Stimulated activated naive CD4-positive, alpha-beta T cell (primary cell): ENCODE data around the gene HCLS1.
"Not testable (repeated sequence)": the region's sequence is repeated elsewhere in the genome, so short reads cannot be mapped to it uniquely, and the experiment has no call there.

ENCODE experiments used
- DNase-seq, 6 experiments: peaks; one replicate each; lab custom pipeline; 2025; lab: John Stamatoyannopoulos, UW

Gene HCLS1, protein sequence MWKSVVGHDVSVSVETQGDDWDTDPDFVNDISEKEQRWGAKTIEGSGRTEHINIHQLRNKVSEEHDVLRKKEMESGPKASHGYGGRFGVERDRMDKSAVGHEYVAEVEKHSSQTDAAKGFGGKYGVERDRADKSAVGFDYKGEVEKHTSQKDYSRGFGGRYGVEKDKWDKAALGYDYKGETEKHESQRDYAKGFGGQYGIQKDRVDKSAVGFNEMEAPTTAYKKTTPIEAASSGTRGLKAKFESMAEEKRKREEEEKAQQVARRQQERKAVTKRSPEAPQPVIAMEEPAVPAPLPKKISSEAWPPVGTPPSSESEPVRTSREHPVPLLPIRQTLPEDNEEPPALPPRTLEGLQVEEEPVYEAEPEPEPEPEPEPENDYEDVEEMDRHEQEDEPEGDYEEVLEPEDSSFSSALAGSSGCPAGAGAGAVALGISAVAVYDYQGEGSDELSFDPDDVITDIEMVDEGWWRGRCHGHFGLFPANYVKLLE

GRCh38 chr3:121660356-121661171 is at the start of gene HCLS1:
HCLS1 (minus strand) TSS chr3:121660903; CDS start chr3:121658347, 2,556 bp downstream.
- peak; percentile 57 to 94 (median 74) for DNase-seq

- DNase-seq, result no peak
These were observed 49.6 kb upstream of the HCLS1 start for GRCh38 chr3:121710347-121710746.

DNA sequence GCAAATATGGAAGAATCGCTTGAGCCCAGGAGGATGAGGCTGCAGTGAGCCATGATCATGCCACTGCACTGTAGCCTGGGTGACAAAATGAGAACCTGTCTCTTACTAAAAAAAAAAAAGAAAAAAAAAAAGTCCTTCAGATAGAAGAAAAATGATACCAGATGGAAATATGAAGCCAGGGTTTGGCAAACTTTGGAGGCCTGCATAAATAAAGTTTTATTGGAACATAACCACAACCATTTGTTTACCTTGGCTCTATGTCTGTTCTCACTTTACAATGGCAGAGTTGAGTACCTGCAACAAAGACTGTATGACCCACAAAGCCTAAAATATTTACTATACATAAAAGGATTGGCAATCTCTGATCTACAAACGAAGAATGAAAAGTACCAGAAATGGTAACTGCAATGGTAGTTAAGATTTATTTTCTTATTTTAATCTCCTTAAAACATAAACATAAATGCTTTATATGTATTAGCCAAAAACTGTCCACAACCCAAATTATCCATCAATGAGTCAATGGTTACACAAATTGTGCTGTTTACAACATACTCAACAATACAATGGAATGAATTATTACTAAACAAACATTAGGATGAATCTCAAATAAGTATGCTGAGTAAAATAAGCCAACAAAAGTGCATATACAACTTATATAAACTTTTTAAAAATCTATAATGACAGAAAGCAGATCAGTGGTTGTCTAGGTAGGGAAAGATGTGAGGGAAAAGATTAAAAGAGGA is 47.0 kb upstream of the HCLS1 start:
- no peak for DNase-seq

- DNase-seq, result no peak
These were observed 44.8 kb upstream of the HCLS1 start for GRCh38 chr3:121705541-121705940.

GRCh38 chr3:121703973-121704372 is 43.3 kb upstream of the HCLS1 start:
- DNase-seq, result no peak

GRCh38 chr3:121698901-121699300 is 38.2 kb upstream of the HCLS1 start:
- no peak for DNase-seq

- no peak for DNase-seq
These were observed 37.8 kb upstream of the HCLS1 start for GRCh38 chr3:121698476-121698875.

DNA sequence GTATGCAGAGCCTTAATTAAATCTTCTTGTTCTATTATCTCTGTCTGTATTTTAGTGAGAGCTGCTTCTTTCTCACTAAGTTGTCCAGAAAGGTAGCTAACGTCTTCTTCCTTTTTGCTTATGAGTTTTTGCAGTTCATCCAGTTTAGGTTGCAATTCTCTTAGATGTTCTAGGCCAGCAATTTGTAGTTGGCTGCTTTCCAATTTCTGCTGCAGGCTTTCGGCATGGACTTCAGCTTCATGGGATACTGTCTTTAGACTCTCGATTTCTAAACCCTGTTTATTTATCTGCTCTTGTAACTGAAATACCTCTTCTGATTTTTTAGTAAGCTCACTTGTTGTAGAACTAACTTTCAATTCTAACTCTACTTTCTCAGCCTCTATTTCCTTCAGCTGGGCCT is 35.5 kb upstream of the HCLS1 start:
- no peak for DNase-seq

DNA sequence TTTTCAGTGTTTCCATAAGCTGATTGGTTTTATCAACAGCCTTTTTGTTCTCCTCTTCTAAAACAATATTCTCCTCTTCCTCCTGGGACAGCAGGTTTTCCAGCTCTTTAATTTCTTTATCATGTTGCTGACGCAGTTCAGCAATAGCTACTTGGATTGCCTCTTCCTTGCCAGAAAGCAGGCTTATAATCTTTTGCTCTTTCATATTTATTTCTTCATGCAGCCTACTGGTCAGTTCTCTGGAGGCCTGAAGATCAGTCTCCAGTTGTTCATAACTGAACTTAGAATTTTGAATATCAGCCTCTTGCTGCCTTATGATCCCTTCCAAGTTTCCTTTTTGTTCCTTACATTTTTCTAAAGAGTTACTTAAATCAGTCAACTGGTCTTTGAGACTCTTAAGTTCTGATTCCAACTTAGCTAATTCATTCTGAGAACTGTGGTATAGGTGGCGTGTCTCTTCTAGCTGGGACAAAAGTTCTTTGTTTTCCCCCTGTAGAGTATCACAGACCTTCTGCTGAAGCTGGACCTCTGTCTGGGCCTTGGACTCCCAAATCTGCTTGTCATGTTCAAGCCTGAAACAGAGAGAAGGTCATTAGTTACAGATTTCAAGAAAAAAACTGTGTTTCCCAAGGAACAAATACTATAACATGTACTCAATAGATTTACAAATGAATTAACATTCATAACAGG is 31.5 kb upstream of the HCLS1 start:
- no peak for DNase-seq

DNA sequence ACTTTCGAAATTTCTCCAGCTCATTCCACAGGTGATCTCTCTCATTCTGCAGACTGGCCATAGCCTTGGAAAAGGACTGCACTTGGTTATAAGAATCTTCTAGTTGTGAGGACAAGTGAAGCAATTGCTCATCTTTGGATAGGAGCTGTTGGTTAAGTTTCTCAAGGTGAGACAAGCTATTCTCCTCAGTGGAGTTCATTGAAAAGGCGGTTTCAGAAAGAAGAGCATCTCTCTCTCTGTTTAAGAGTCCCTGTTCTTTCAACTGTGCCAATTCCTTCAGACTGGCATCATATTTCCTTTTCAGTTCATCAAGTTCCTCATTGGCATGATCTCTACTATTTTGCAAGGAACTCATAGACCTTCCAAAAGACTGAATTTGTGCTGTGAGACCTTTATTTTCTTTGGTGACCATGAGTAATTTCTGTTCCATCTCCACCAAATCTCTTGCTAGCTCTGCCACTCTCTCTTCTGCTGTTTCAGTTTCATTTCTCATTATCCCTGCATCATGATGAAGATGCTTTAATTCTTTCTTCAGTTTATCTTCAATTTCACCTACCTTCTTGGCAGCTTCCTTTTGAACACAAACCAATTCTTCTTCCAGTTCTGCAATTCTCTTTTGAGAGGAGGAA is 30.2 kb upstream of the HCLS1 start:
- no peak for DNase-seq

DNA sequence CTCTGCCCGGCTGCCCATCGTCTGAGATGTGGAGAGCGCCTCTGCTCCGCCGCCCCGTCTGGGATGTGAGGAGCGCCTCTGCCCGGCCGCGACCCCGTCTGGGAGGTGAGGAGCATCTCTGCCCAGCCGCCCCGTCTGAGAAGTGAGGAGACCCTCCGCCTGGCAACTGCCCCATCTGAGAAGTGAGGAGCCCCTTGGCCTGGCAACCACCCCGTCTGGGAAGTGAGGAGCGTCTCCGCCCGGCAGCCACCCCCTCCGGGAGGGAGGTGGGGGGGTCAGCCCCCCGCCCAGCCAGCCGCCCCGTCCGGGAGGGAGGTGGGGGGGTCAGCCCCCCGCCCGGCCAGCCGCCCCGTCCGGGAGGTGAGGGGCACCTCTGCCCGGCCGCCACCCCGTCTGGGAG is 28.0 kb upstream of the HCLS1 start:
- DNase-seq, result not testable (repeated sequence)

DNA sequence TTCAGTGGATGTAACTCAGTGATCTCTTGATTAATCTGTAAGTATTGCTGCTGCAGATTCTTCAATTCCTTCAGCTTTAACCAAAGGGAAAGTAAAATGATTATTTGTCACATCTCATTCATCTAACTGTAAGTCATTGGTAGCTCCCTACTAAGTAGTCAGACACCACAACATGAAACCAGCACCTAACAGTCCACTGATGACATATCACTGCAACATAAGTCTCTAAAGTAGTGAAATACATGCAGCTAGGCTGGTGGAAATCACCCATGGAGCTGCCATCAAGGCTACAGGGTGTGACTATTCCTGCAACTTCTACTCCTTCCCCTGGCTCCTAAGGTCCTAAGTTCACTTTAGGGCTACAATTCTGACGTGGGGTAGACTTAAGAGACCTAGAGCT is 21.1 kb upstream of the HCLS1 start:
- DNase-seq, result no peak

- no peak for DNase-seq
These were observed 16.4 kb upstream of the HCLS1 start for GRCh38 chr3:121677141-121677540.

- DNase-seq, result no peak
These were observed 10.0 kb upstream of the HCLS1 start for GRCh38 chr3:121670676-121671075.

GRCh38 chr3:121667333-121667732 is 6.6 kb upstream of the HCLS1 start:
- no peak for DNase-seq

- no peak for DNase-seq
These were observed 4.8 kb upstream of the HCLS1 start for GRCh38 chr3:121665488-121665887.

GRCh38 chr3:121663171-121663847 is 2.6 kb upstream of the HCLS1 start:
- no peak for DNase-seq

DNA sequence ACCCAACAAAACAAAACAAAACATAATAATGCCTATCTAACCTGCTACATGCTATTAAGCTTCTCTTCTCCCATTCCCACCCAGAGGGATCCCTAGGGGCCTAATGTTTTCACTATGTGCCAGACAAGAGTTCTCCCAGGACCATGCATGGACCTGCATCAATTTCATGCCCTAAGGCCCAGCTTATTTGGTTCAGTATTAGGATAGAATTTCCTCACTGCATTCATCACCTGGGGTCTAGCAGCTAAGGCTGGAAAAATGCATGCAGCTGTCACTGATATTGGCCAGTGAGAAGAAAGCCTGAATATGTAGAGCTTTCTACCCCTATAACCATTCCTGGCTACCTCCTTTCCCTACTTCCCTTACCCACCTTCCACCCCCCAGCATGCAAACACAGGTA is 2.0 kb upstream of the HCLS1 start:
- no peak for DNase-seq

- no peak for DNase-seq
These were observed 673 bp upstream of the HCLS1 start for GRCh38 chr3:121661376-121661775.

DNA sequence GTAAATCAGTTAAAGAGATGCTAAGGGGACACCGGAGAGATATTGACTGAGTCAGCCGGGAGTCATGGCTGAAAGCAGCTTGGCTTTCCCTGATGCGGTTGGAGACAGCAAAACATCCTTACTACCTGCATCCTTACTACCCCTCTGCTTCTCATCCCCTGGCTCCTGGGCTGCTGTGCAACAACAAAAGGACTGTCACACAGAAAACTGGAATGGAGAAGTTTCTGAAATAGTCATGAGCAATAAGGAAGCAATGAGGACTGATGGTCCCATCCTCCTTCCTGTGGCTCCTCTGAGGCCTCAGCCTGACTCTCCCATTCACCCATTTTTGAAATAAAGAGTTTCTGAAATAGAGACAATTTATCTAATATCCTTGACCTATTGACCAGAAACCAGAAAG is 1.1 kb downstream of the HCLS1 start:
- DNase-seq, result peak in 1 of 6 experiments; percentile 9
